GM12864 (cell line): ENCODE data around the gene TOM1L2.

Source experiments
- DNase-seq: peaks from one replicate; pipeline ENCODE4 v3.0.0-alpha.2; 2011; ENCODE audit warnings: low read depth
- H3K4me3 ChIP-seq: 2 replicates; pipeline ENCODE4 v1.5.1; 2011; ENCODE audit warnings: mild to moderate bottlenecking, low read depth, low read length, control low read depth
- CTCF ChIP-seq: IDR thresholded peaks from 2 replicates; pipeline ENCODE4 v1.5.1; 2011; ENCODE audit warnings: low read depth, mild to moderate bottlenecking, moderate library complexity, low read length, control low read depth, inconsistent platforms; ENCODE audit errors: missing control alignments

The TOM1L2 gene

GRCh38 chr17:17907469-17907868 is 64.7 kb downstream of the TOM1L2 start:
- no peak overlapping the region for H3K4me3 ChIP-seq
- no peak for DNase-seq
- TF ChIP-seq CTCF, result no peak

- no peak overlapping the region for H3K4me3 ChIP-seq
- TF ChIP-seq CTCF, result no peak
- no peak for DNase-seq
These were observed 65.6 kb downstream of the TOM1L2 start for GRCh38 chr17:17906418-17907215.

GRCh38 chr17:17905036-17905320 is 67.2 kb downstream of the TOM1L2 start:
- H3K4me3 ChIP-seq, result no peak overlapping the region
- no peak for DNase-seq
- TF ChIP-seq CTCF, result no peak

GRCh38 chr17:17904166-17905035 is 67.8 kb downstream of the TOM1L2 start:
- DNase-seq, result no peak
- TF ChIP-seq CTCF, result no peak
- H3K4me3 ChIP-seq, result no peak overlapping the region

GRCh38 chr17:17902877-17903276 is 69.3 kb downstream of the TOM1L2 start:
- no peak for DNase-seq
- no peak overlapping the region for H3K4me3 ChIP-seq
- no peak for TF ChIP-seq CTCF

GRCh38 chr17:17902376-17902775 is 69.8 kb downstream of the TOM1L2 start:
- TF ChIP-seq CTCF, result no peak
- H3K4me3 ChIP-seq, result no peak overlapping the region
- DNase-seq, result no peak
